ENCODE results near the gene BCL2.

DNA sequence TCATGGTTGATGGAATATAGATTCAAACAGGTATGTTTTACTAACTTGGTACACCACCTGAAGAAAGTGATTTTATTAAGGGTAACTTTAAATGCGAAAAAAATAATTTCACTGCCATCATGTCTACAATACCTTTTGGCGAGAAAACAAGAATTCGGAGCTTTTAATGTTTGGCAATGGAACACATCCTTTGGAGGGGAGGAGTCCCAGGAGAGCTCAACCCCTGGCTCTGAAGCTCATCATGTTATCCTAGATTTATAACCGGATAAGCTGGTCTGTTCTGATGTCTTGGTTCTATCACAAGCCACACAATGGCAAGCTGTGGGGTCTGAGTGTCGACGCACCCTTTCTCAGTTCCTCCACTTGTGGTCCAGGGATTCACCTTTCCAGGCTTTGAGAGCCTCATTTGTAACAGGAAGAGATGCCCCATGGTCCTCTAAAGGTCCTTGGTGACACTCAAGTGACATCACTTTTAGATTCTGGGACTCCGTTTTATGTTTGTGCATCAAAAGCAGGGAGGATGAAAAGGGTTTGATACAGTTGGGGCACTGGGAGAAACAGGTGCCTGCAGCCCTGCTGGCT, 172.7 kb downstream of the BCL2 start:
- TF ChIP-seq, protein P1, sequence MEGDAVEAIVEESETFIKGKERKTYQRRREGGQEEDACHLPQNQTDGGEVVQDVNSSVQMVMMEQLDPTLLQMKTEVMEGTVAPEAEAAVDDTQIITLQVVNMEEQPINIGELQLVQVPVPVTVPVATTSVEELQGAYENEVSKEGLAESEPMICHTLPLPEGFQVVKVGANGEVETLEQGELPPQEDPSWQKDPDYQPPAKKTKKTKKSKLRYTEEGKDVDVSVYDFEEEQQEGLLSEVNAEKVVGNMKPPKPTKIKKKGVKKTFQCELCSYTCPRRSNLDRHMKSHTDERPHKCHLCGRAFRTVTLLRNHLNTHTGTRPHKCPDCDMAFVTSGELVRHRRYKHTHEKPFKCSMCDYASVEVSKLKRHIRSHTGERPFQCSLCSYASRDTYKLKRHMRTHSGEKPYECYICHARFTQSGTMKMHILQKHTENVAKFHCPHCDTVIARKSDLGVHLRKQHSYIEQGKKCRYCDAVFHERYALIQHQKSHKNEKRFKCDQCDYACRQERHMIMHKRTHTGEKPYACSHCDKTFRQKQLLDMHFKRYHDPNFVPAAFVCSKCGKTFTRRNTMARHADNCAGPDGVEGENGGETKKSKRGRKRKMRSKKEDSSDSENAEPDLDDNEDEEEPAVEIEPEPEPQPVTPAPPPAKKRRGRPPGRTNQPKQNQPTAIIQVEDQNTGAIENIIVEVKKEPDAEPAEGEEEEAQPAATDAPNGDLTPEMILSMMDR (IDR thresholded peaks at IDR 0.05), result no peak
- no peak for TF ChIP-seq POLR2AphosphoS5 (IDR thresholded peaks at IDR 0.05)
